Mononuclear cell (primary cell): ENCODE results near the gene TSPAN3. TPM values are rescaled to one million over a fixed set of nuclear protein-coding genes. Genes with fewer than 3 reads are reported as not detected.

Experiments
- H3K27me3 ChIP-seq: 2 replicates; pipeline ENCODE4 v1.6.0; 2011; ENCODE audit warnings: low read length, control low read depth; ENCODE audit not compliant: insufficient read depth
- H3K4me1 ChIP-seq: 2 replicates; pipeline ENCODE4 v1.5.1; 2011; ENCODE audit warnings: mild to moderate bottlenecking, low read length, control low read depth; ENCODE audit not compliant: insufficient read depth
- H3K4me3 ChIP-seq: 2 replicates; pipeline ENCODE4 v1.5.1; 2011; ENCODE audit warnings: mild to moderate bottlenecking, low read length, moderate library complexity
- H3K9me3 ChIP-seq: 2 replicates; pipeline ENCODE4 v1.5.1; 2011; ENCODE audit warnings: low read depth, mild to moderate bottlenecking, control low read depth, low read length
- total RNA-seq: library from RNA; depleted of rRNA; stranded (reverse); fragments of >200 nt; gene quantifications from one replicate; pipeline ENCODE4 v1.2.3, GENCODE V29; 2012

TSPAN3 gene
- total RNA-seq, 1 donor: 39.9 TPM

GRCh38 chr15:77069521-77070121 lies 1.3 kb downstream of the TSPAN3 start:
- Histone ChIP-seq H3K9me3 (no peaks in the 10 kb centered on the region), H3K4me3 (peak overlapping the region; percentile 63), H3K4me1 (peaks cover 39% of the 10 kb centered on the region), H3K27me3 (no peaks in the 10 kb centered on the region)

GRCh38 chr15:77068633-77069032 lies 2.3 kb downstream of the TSPAN3 start:
- Histone ChIP-seq H3K27me3 (no peaks in the 10 kb centered on the region), H3K4me1 (peaks cover 39% of the 10 kb centered on the region), H3K9me3 (no peaks in the 10 kb centered on the region), H3K4me3 (no peak overlapping the region)

- Histone ChIP-seq H3K4me1 (peaks cover 39% of the 10 kb centered on the region), H3K9me3 (no peaks in the 10 kb centered on the region), H3K27me3 (no peaks in the 10 kb centered on the region), H3K4me3 (no peak overlapping the region)
Observed at GRCh38 chr15:77067691-77068367, 3.1 kb downstream of the TSPAN3 start.

GRCh38 chr15:77066971-77067690 lies 3.8 kb downstream of the TSPAN3 start:
- Histone ChIP-seq H3K4me3 (no peak overlapping the region), H3K9me3 (no peaks in the 10 kb centered on the region), H3K4me1 (peaks cover 39% of the 10 kb centered on the region), H3K27me3 (no peaks in the 10 kb centered on the region)

- H3K27me3 ChIP-seq: no peaks in the 10 kb centered on the region
Observed at GRCh38 chr15:77064539-77065308, 6.2 kb downstream of the TSPAN3 start.

GRCh38 chr15:77064063-77064462 lies 6.8 kb downstream of the TSPAN3 start:
- Histone ChIP-seq H3K9me3 (no peaks in the 10 kb centered on the region), H3K4me3 (no peak overlapping the region), H3K27me3 (no peaks in the 10 kb centered on the region), H3K4me1 (peaks cover 30% of the 10 kb centered on the region)

More at GRCh38 chr15:77064539-77065308, 6.2 kb downstream of the TSPAN3 start:
- Histone ChIP-seq H3K4me3 (no peak overlapping the region), H3K4me1 (peaks cover 33% of the 10 kb centered on the region), H3K9me3 (no peaks in the 10 kb centered on the region)

GRCh38 chr15:77063249-77063648 lies 7.7 kb downstream of the TSPAN3 start:
- no peaks in the 10 kb centered on the region for H3K9me3 ChIP-seq
- H3K27me3 ChIP-seq: no peaks in the 10 kb centered on the region
- H3K4me1 ChIP-seq: peaks cover 24% of the 10 kb centered on the region
- H3K4me3 ChIP-seq: no peak overlapping the region

GRCh38 chr15:77060546-77060945 lies 10.4 kb downstream of the TSPAN3 start:
- H3K27me3 ChIP-seq: no peaks in the 10 kb centered on the region
- peaks cover 7% of the 10 kb centered on the region for H3K4me1 ChIP-seq
- H3K9me3 ChIP-seq: no peaks in the 10 kb centered on the region
- H3K4me3 ChIP-seq: no peak overlapping the region

GRCh38 chr15:77059786-77060361 lies 11.0 kb downstream of the TSPAN3 start:
- Histone ChIP-seq H3K4me3 (no peak overlapping the region), H3K27me3 (no peaks in the 10 kb centered on the region), H3K4me1 (peaks cover 7% of the 10 kb centered on the region), H3K9me3 (no peaks in the 10 kb centered on the region)

- Histone ChIP-seq H3K4me1 (peaks cover 7% of the 10 kb centered on the region), H3K27me3 (no peaks in the 10 kb centered on the region), H3K9me3 (no peaks in the 10 kb centered on the region), H3K4me3 (no peak overlapping the region)
Observed at GRCh38 chr15:77058468-77058867, 12.4 kb downstream of the TSPAN3 start.

GRCh38 chr15:77057685-77058084 lies 13.2 kb downstream of the TSPAN3 start:
- Histone ChIP-seq H3K27me3 (no peaks in the 10 kb centered on the region), H3K4me1 (peaks cover 7% of the 10 kb centered on the region), H3K9me3 (no peaks in the 10 kb centered on the region), H3K4me3 (no peak overlapping the region)

GRCh38 chr15:77057072-77057471 lies 13.8 kb downstream of the TSPAN3 start:
- H3K4me3 ChIP-seq: no peak overlapping the region

GRCh38 chr15:77053709-77054108 lies 17.2 kb downstream of the TSPAN3 start:
- Histone ChIP-seq H3K4me3 (no peak overlapping the region), H3K9me3 (no peaks in the 10 kb centered on the region), H3K4me1 (no peaks in the 10 kb centered on the region)

More at GRCh38 chr15:77057072-77057471, 13.8 kb downstream of the TSPAN3 start:
- no peaks in the 10 kb centered on the region for H3K9me3 ChIP-seq
- H3K4me1 ChIP-seq: peaks cover 7% of the 10 kb centered on the region
- no peaks in the 10 kb centered on the region for H3K27me3 ChIP-seq

GRCh38 chr15:77052556-77052955 lies 18.4 kb downstream of the TSPAN3 start:
- H3K4me1 ChIP-seq: no peaks in the 10 kb centered on the region
- no peaks in the 10 kb centered on the region for H3K27me3 ChIP-seq
- no peak overlapping the region for H3K4me3 ChIP-seq
- H3K9me3 ChIP-seq: no peaks in the 10 kb centered on the region

More at GRCh38 chr15:77053709-77054108, 17.2 kb downstream of the TSPAN3 start:
- H3K27me3 ChIP-seq: no peaks in the 10 kb centered on the region
